ENCODE results near the gene KDM2B. TPM values are rescaled to one million over a fixed set of nuclear protein-coding genes. Genes with fewer than 3 reads are reported as not detected.
A peak's percentile ranks its signal among the peaks of the same experiment; 100 is the strongest.

The KDM2B gene
- total RNA-seq, 1 donor from 2014 or later = 61.1 TPM

- Mint-ChIP-seq H3K36me3 (peaks cover 32% of the 10 kb centered on the region), H3K27ac (no peak overlapping the region), H3K4me3 (no peak overlapping the region), H3K27me3 (ENCODE audit: low read depth) (no peaks in the 10 kb centered on the region), H3K4me1 (no peaks in the 10 kb centered on the region), H3K9me3 (no peaks in the 10 kb centered on the region)
- no peak for TF ChIP-seq CTCF (IDR thresholded peaks at IDR 0.05; ENCODE audit: unreplicated experiment)
- no peak for DNase-seq (ENCODE audit: low spot score in 2 of 2, unreplicated experiment in 2 of 2)
Measured at GRCh38 chr12:121420109-121420508, 160.7 kb downstream of the KDM2B start.

GRCh38 chr12:121417847-121418246, 163.0 kb downstream of the KDM2B start:
- TF ChIP-seq CTCF (IDR thresholded peaks at IDR 0.05; ENCODE audit: unreplicated experiment) = no peak
- H3K9me3 Mint-ChIP-seq = no peaks in the 10 kb centered on the region
- DNase-seq (ENCODE audit: low spot score in 2 of 2, unreplicated experiment in 2 of 2) = no peak
- H3K27me3 Mint-ChIP-seq (ENCODE audit: low read depth) = no peaks in the 10 kb centered on the region
- H3K36me3 Mint-ChIP-seq = peaks cover 29% of the 10 kb centered on the region
- H3K4me3 Mint-ChIP-seq = no peak overlapping the region
- no peaks in the 10 kb centered on the region for H3K4me1 Mint-ChIP-seq
- H3K27ac Mint-ChIP-seq = no peak overlapping the region

GRCh38 chr12:121413917-121414316, 166.9 kb downstream of the KDM2B start:
- peaks cover 12% of the 10 kb centered on the region for H3K36me3 Mint-ChIP-seq

GRCh38 chr12:121405211-121405610, 175.6 kb downstream of the KDM2B start:
- H3K4me1 Mint-ChIP-seq = peaks cover 33% of the 10 kb centered on the region
- no peak overlapping the region for H3K4me3 Mint-ChIP-seq
- H3K27ac Mint-ChIP-seq = peak overlapping the region; percentile 84
- TF ChIP-seq CTCF (IDR thresholded peaks at IDR 0.05; ENCODE audit: unreplicated experiment) = no peak
- H3K36me3 Mint-ChIP-seq = peaks cover 9% of the 10 kb centered on the region
- H3K27me3 Mint-ChIP-seq (ENCODE audit: low read depth) = no peaks in the 10 kb centered on the region
- DNase-seq (ENCODE audit: low spot score in 2 of 2, unreplicated experiment in 2 of 2) = no peak
- H3K9me3 Mint-ChIP-seq = no peaks in the 10 kb centered on the region

More at GRCh38 chr12:121413917-121414316, 166.9 kb downstream of the KDM2B start:
- DNase-seq (ENCODE audit: low spot score in 2 of 2, unreplicated experiment in 2 of 2) = no peak
- Mint-ChIP-seq H3K4me3 (no peak overlapping the region), H3K4me1 (peaks cover 3% of the 10 kb centered on the region), H3K27ac (peak overlapping the region; percentile 56), H3K9me3 (no peaks in the 10 kb centered on the region), H3K27me3 (ENCODE audit: low read depth) (no peaks in the 10 kb centered on the region)
- TF ChIP-seq CTCF (IDR thresholded peaks at IDR 0.05; ENCODE audit: unreplicated experiment) = no peak

- Mint-ChIP-seq H3K9me3 (no peaks in the 10 kb centered on the region), H3K27me3 (ENCODE audit: low read depth) (no peaks in the 10 kb centered on the region), H3K4me1 (peaks cover 34% of the 10 kb centered on the region), H3K27ac (peak overlapping the region; percentile 84), H3K36me3 (peaks cover 9% of the 10 kb centered on the region), H3K4me3 (no peak overlapping the region)
- no peak for TF ChIP-seq CTCF (IDR thresholded peaks at IDR 0.05; ENCODE audit: unreplicated experiment)
- DNase-seq (ENCODE audit: low spot score in 2 of 2, unreplicated experiment in 2 of 2) = peak; percentile 38 to 55
Measured at GRCh38 chr12:121404734-121405133, 176.1 kb downstream of the KDM2B start.

- no peak for TF ChIP-seq CTCF (IDR thresholded peaks at IDR 0.05; ENCODE audit: unreplicated experiment)
- Mint-ChIP-seq H3K4me1 (peaks cover 40% of the 10 kb centered on the region), H3K27me3 (ENCODE audit: low read depth) (no peaks in the 10 kb centered on the region), H3K36me3 (peaks cover 9% of the 10 kb centered on the region), H3K9me3 (no peaks in the 10 kb centered on the region), H3K4me3 (no peak overlapping the region), H3K27ac (no peak overlapping the region)
- DNase-seq (ENCODE audit: low spot score in 2 of 2, unreplicated experiment in 2 of 2) = no peak
Measured at GRCh38 chr12:121403721-121404120, 177.1 kb downstream of the KDM2B start.
